GM15510 (cell line): Measurements from ENCODE around the gene SMAD7.

Experiments used
- POLR2A ChIP-seq: IDR thresholded peaks from 3 replicates; pipeline ENCODE4 v1.6.1; 2011; ENCODE audit warnings: borderline replicate concordance; ENCODE audit not compliant: insufficient read length; ENCODE audit errors: extremely low read depth

Gene SMAD7

GRCh38 chr18:48902023-48902855 is 48.5 kb downstream of the SMAD7 start:
- no peak for TF ChIP-seq POLR2A

- TF ChIP-seq POLR2A, result no peak
Measured at GRCh38 chr18:48901145-48902022, 49.4 kb downstream of the SMAD7 start.

- no peak for TF ChIP-seq POLR2A
Measured at GRCh38 chr18:48900469-48900868, 50.3 kb downstream of the SMAD7 start.

GRCh38 chr18:48899558-48900174 is 51.1 kb downstream of the SMAD7 start:
- TF ChIP-seq POLR2A, result no peak

GRCh38 chr18:48898521-48898920 is 52.2 kb downstream of the SMAD7 start:
- no peak for TF ChIP-seq POLR2A

- no peak for TF ChIP-seq POLR2A
Measured at GRCh38 chr18:48897531-48897930, 53.2 kb downstream of the SMAD7 start.

- no peak for TF ChIP-seq POLR2A
Measured at GRCh38 chr18:48896875-48897511, 53.8 kb downstream of the SMAD7 start.

- TF ChIP-seq POLR2A, result no peak
Measured at GRCh38 chr18:48896326-48896874, 54.4 kb downstream of the SMAD7 start.

GRCh38 chr18:48894799-48895346 is 55.9 kb downstream of the SMAD7 start:
- TF ChIP-seq POLR2A, result no peak

GRCh38 chr18:48893608-48894600 is 56.9 kb downstream of the SMAD7 start:
- no peak for TF ChIP-seq POLR2A

- TF ChIP-seq POLR2A, result no peak
Measured at GRCh38 chr18:48893061-48893607, 57.6 kb downstream of the SMAD7 start.

GRCh38 chr18:48892146-48892855 is 58.5 kb downstream of the SMAD7 start:
- no peak for TF ChIP-seq POLR2A
